Peyer's patch (tissue), 4 donors: Measurements from ENCODE around the gene RBP4. TPM values are rescaled to one million over a fixed set of nuclear protein-coding genes. Genes with fewer than 3 reads are reported as not detected.
A peak's percentile ranks its signal among the peaks of the same experiment; 100 is the strongest.
"Not testable (repeated sequence)": the region's sequence is repeated elsewhere in the genome, so short reads cannot be mapped to it uniquely, and the experiment has no call there.

ENCODE experiments used
- DNase-seq, 3 donors: peaks; one replicate each; pipeline ENCODE4 v3.0.0-alpha.2; 2017 to 2019
- H3K27ac ChIP-seq, 4 donors: fragments of 200-600 bp; sonication (generic); one replicate each; pipeline ENCODE4 v1.5.1; 2016 to 2019
- H3K27me3 ChIP-seq, 2 donors: fragments of 200-600 bp; sonication (generic); one replicate each; pipeline ENCODE4 v1.5.1; 2019
- H3K36me3 ChIP-seq, 3 donors: fragments of 200-600 bp; sonication (generic); one replicate each; pipeline ENCODE4 v1.5.1; 2016 to 2019
- H3K4me1 ChIP-seq, 4 donors: fragments of 200-600 bp; sonication (generic); one replicate each; pipeline ENCODE4 v1.5.1; 2016 to 2019
- H3K4me3 ChIP-seq, 4 donors: fragments of 200-600 bp; sonication (generic); 1 replicate in 3 of 4; 2 replicates in 1 of 4; pipeline ENCODE4 v1.5.1; 2016 to 2019; ENCODE audit warnings: mild to moderate bottlenecking in 1 of 4
- H3K9me3 ChIP-seq, 4 donors: fragments of 200-600 bp; sonication (generic); one replicate each; pipeline ENCODE4 v1.5.1; 2016 to 2019; ENCODE audit warnings: mild to moderate bottlenecking in 1 of 4
- POLR2A ChIP-seq, 2 donors: fragments of 450-650 bp; IDR thresholded peaks; one replicate each; pipeline ENCODE4 v1.5.1; 2017; ENCODE audit warnings: antibody characterized with exemption in 2 of 2, mild to moderate bottlenecking in 2 of 2, moderate library complexity in 2 of 2
- total RNA-seq, 4 donors: library from RNA; depleted of rRNA; stranded (reverse); fragments of >200 nt; gene quantifications; one replicate each; pipeline ENCODE4 v1.1.0, GENCODE V29; 2016
- TF ChIP-seq, protein P1 (sequence below), 6 experiments: fragments of 450-650 bp in 4 of 6; fragments of 200-600 bp in 2 of 6; sonication (generic) in 1 of 6; IDR thresholded peaks; one replicate each; pipeline ENCODE4 v1.5.1; 2017 to 2019; ENCODE audit warnings: antibody characterized with exemption in 6 of 6, mild to moderate bottlenecking in 3 of 6, moderate library complexity in 1 of 6

The RBP4 gene
- total RNA-seq, 4 donors from 2014 or later: 1.7 to 3.9 TPM; not detected in 2

DNA sequence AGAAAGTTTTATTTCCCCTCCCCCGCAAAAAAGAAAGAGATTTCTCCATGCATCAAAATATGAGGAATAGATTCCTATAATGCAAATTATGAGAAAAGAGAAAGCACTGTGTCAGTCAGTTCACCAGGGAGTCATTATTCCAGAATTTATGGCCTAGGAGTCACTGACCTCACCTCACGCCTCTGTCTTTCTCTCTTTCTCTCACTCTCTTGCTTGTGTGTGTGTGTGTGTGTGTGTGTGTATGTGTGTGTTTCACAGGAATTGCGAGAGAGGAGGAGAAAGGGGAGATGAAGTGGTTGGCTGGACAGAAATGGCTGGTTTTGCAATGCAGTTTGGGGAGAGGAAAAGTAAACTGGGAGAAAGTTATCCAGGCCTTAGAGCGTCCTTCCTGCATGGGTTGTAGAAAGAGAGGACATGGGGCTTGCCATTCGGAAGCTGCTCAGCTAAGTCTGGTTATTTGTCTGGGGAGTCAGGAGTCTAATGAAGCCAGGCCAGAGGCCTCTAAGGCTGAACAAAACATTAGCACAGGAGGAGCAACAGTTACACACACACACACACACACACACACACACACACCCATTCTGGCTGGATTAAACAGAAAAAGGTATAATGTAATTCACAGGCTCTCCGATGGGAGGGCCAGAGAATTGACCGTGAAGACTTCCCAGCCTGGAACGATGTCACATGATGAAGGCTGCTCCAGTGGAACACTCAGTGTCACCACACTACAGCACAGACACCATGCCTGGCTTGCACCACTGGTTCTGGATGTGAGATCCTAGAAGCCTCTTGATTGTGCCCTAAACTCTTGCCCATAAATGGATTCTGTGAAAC is 47.3 kb downstream of the RBP4 start:
- Histone ChIP-seq H3K4me3 (no peak overlapping the region), H3K36me3 (no peaks in the 10 kb centered on the region), H3K9me3 (no peaks in the 10 kb centered on the region), H3K27ac (no peak overlapping the region), H3K27me3 (no peaks in the 10 kb centered on the region), H3K4me1 (peaks cover 0 to 14% (median 0%) of the 10 kb centered on the region in 4 donors)
- TF ChIP-seq, protein P1, sequence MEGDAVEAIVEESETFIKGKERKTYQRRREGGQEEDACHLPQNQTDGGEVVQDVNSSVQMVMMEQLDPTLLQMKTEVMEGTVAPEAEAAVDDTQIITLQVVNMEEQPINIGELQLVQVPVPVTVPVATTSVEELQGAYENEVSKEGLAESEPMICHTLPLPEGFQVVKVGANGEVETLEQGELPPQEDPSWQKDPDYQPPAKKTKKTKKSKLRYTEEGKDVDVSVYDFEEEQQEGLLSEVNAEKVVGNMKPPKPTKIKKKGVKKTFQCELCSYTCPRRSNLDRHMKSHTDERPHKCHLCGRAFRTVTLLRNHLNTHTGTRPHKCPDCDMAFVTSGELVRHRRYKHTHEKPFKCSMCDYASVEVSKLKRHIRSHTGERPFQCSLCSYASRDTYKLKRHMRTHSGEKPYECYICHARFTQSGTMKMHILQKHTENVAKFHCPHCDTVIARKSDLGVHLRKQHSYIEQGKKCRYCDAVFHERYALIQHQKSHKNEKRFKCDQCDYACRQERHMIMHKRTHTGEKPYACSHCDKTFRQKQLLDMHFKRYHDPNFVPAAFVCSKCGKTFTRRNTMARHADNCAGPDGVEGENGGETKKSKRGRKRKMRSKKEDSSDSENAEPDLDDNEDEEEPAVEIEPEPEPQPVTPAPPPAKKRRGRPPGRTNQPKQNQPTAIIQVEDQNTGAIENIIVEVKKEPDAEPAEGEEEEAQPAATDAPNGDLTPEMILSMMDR (IDR thresholded peaks at IDR 0.05): no peak
- no peak for TF ChIP-seq POLR2A (IDR thresholded peaks at IDR 0.05)
- DNase-seq: no peak

DNA sequence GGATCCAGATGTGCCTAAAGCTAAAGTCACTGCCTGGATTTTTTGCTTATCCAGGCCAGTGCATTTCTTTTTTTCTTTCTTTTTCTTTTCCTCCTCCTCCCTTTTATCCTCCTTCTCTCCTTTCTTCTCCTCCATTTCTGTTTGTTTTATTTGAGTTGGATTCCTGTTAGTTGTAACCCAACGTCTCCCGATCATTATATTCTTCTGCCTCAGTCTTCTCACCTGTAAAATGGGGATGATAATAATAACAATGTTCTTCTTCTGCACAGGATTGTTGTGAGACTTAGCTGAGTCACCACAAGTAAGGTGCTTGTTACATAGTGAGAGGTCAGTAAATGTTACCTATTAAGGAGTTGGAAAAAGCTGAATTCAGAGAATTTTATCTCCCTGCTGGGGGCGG is 48.3 kb downstream of the RBP4 start:
- Histone ChIP-seq H3K27me3 (no peaks in the 10 kb centered on the region), H3K9me3 (no peaks in the 10 kb centered on the region), H3K36me3 (no peaks in the 10 kb centered on the region), H3K27ac (no peak overlapping the region), H3K4me1 (peaks cover 0 to 14% (median 0%) of the 10 kb centered on the region in 4 donors), H3K4me3 (no peak overlapping the region)
- TF ChIP-seq POLR2A (IDR thresholded peaks at IDR 0.05): no peak
- TF ChIP-seq, protein P1 (IDR thresholded peaks at IDR 0.05): no peak
- DNase-seq: no peak

DNA sequence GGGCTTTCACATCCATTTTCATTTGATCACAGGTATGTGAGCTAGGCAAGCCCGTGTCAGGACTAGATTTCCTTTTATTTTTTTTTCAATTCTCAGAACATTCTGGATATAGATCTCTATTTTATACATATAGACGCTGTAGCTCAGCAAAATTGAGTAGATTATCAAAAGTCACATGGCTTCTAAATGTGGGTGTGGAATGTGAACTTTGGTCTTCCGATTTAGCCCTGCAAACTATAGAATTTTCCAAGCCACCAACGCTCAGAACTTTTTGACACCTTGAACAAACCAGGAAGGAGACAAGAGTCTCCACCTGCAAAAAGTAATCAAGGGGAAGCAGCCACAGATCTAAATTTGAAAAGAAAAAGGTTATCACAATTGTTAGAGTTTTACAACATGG is 50.4 kb downstream of the RBP4 start:
- no peak overlapping the region for H3K4me3 ChIP-seq
- no peaks in the 10 kb centered on the region for H3K36me3 ChIP-seq
- H3K4me1 ChIP-seq: peaks cover 0 to 14% (median 0%) of the 10 kb centered on the region in 4 donors
- H3K27ac ChIP-seq: peak overlapping the region in 2 of 4 donors; percentile 17 to 25
- no peak for TF ChIP-seq POLR2A (IDR thresholded peaks at IDR 0.05)
- TF ChIP-seq, protein P1 (IDR thresholded peaks at IDR 0.05): no peak
- no peaks in the 10 kb centered on the region for H3K27me3 ChIP-seq
- H3K9me3 ChIP-seq: no peaks in the 10 kb centered on the region
- DNase-seq: no peak

DNA sequence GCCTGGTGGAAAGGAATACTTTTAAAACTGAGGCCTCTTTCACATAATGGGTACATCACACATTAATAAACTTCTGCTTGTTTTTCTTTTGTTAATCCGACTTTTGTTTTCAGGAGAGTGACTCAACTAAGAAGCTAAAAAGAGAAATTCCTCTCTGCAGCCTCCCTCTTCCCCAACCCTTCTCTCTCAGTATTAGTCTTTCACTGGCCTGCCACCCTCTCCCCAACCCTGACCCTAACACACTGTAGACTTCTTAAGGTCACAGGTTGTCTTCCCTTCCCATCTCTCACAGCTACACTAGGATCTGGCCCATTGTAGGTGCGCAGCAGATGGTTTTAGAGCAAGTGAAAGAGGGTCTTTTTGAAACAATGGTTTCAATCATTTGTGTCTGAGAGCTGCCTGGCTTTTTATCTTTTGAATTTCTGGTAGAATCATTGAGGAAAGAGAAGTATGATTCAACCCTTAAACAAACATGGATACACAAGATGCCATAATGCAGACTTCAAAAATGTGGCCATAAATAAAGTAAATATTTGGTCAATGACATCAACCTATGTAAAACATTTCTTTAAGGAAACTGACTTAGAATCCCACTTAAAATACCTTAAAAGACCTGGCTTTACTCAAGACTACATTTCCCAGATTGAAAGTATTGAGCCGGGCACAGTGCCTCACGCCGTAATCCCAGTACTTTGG is 52.5 kb downstream of the RBP4 start:
- no peak for TF ChIP-seq POLR2A (IDR thresholded peaks at IDR 0.05)
- TF ChIP-seq, protein P1 (IDR thresholded peaks at IDR 0.05): no peak
- H3K27ac ChIP-seq: no peak overlapping the region
- peaks cover 0 to 6% (median 0%) of the 10 kb centered on the region in 4 donors for H3K4me1 ChIP-seq
- no peak overlapping the region for H3K4me3 ChIP-seq
- H3K27me3 ChIP-seq: no peaks in the 10 kb centered on the region
- DNase-seq: no peak
- no peaks in the 10 kb centered on the region for H3K9me3 ChIP-seq
- H3K36me3 ChIP-seq: no peaks in the 10 kb centered on the region

DNA sequence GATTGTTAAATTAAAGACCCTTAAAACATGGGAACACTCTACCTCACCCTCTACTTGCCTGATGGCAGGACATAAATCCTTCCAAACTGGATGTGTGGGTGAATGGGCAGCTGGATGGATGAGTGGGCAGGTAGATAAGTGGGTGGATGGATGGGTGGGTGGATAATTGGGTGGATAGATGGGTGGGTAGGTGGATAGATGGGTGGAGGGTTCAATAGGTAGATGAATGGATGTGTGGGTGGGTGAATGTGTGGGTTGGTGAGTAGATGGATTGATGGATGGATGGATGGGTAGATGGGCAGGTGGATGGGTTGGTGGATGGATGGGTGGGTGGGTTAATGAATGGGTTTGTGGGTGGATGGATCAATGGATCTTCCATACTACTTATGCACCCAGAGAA is 53.5 kb downstream of the RBP4 start:
- no peak overlapping the region for H3K27ac ChIP-seq
- H3K9me3 ChIP-seq: no peaks in the 10 kb centered on the region
- H3K27me3 ChIP-seq: no peaks in the 10 kb centered on the region
- no peak for DNase-seq
- H3K36me3 ChIP-seq: no peaks in the 10 kb centered on the region
- H3K4me3 ChIP-seq: no peak overlapping the region
- H3K4me1 ChIP-seq: peaks cover 0 to 12% (median 0%) of the 10 kb centered on the region in 4 donors
- TF ChIP-seq POLR2A (IDR thresholded peaks at IDR 0.05): no peak
- TF ChIP-seq, protein P1 (IDR thresholded peaks at IDR 0.05): no peak

DNA sequence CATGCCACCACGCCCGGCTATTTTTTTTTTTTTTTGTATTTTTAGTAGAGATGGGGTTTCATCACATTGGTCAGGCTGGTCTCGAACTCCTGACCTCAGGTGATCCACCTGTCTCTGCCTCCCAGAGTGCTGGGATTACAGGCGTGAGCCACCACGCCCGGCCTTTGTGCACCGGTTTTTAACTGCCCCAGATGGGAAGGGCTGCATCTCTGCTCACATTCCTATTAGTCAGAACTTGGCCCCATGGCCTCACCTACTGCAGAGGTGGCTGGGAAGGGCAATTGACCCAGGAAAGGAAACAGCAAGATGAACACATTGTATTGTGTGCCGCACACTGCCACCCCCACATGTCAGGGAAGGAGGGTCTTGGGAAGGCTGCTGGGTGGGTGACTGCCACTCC is 54.0 kb downstream of the RBP4 start:
- DNase-seq, H3K9me3 ChIP-seq, H3K36me3 ChIP-seq, H3K27ac ChIP-seq, H3K27me3 ChIP-seq, H3K4me3 ChIP-seq: not testable (repeated sequence)
- H3K4me1 ChIP-seq: peaks cover 0 to 16% (median 0%) of the 10 kb centered on the region in 4 donors
